Mesendoderm (in vitro differentiated cells): Measurements from ENCODE around the gene AGXT.

Experiments
- DNase-seq: peaks from one replicate; pipeline ENCODE4 v3.0.0; 2013
- H2AK5ac ChIP-seq: 2 replicates; pipeline ENCODE4 v1.6.1; 2013; ENCODE audit warnings: low read length, inconsistent platforms
- H2BK120ac ChIP-seq: 2 replicates; pipeline ENCODE4 v1.6.1; 2013; ENCODE audit warnings: low read depth, mild to moderate bottlenecking, low read length, moderate library complexity, mixed read lengths
- H2BK15ac ChIP-seq: replicated peaks from 2 replicates; pipeline ENCODE4 v1.6.1; 2013; ENCODE audit warnings: low read depth, mild to moderate bottlenecking, moderate library complexity
- H2BK5ac ChIP-seq: 2 replicates; pipeline ENCODE4 v1.6.1; 2013; ENCODE audit warnings: low read length, inconsistent platforms
- H3K18ac ChIP-seq: 2 replicates; pipeline ENCODE4 v1.6.1; 2013; ENCODE audit warnings: mild to moderate bottlenecking, low read length, mixed read lengths
- H3K23ac ChIP-seq: one replicate; pipeline ENCODE4 v1.6.1; 2013; ENCODE audit warnings: low read length
- H3K27ac ChIP-seq: 2 replicates; pipeline ENCODE4 v1.5.1; 2013; ENCODE audit warnings: low read depth, mild to moderate bottlenecking, inconsistent platforms, low read length, moderate library complexity
- H3K27me3 ChIP-seq: 2 replicates; pipeline ENCODE4 v1.6.1; 2013; ENCODE audit warnings: low read length, control low read depth, mild to moderate bottlenecking, inconsistent platforms; ENCODE audit not compliant: insufficient read depth, poor library complexity
- H3K36me3 ChIP-seq: 2 replicates; pipeline ENCODE4 v1.6.1; 2013; ENCODE audit warnings: low read length, inconsistent platforms; ENCODE audit not compliant: control insufficient read depth, insufficient read depth
- H3K4ac ChIP-seq: one replicate; pipeline ENCODE4 v1.6.1; 2013; ENCODE audit warnings: low read depth, mild to moderate bottlenecking, low read length, moderate library complexity
- H3K4me1 ChIP-seq: 2 replicates; pipeline ENCODE4 v1.6.1; 2013; ENCODE audit warnings: low read depth, low read length, inconsistent platforms; ENCODE audit not compliant: control insufficient read depth
- H3K4me2 ChIP-seq: 2 replicates; pipeline ENCODE4 v1.6.1; 2013; ENCODE audit warnings: low read length
- H3K4me3 ChIP-seq: 2 replicates; pipeline ENCODE4 v1.5.1; 2013; ENCODE audit warnings: mild to moderate bottlenecking, low read length
- H3K56ac ChIP-seq: one replicate; pipeline ENCODE4 v1.6.1; 2013; ENCODE audit warnings: low read length
- H3K79me1 ChIP-seq: 2 replicates; pipeline ENCODE4 v1.6.1; 2013; ENCODE audit warnings: low read length, inconsistent platforms
- H3K79me2 ChIP-seq: 2 replicates; pipeline ENCODE4 v1.6.1; 2013; ENCODE audit warnings: mild to moderate bottlenecking, low read length; ENCODE audit not compliant: control insufficient read depth, insufficient read depth
- H3K9ac ChIP-seq: 2 replicates; pipeline ENCODE4 v1.6.1; 2013; ENCODE audit warnings: low read length, inconsistent platforms
- H4K5ac ChIP-seq: one replicate; pipeline ENCODE4 v1.6.1; 2013; ENCODE audit warnings: low read length
- H4K8ac ChIP-seq: one replicate; pipeline ENCODE4 v1.6.1; 2013; ENCODE audit warnings: low read depth, mild to moderate bottlenecking, control low read depth, low read length, moderate library complexity
- WGBS: extraction: QIAGEN DNeasy Blood & Tissue Kit; methylation state at CpG from one replicate; pipeline ENCODE4 v1.1.7; 2013; ENCODE audit warnings: low lambda C conversion rate, missing lambda C conversion rate; ENCODE audit not compliant: insufficient coverage; ENCODE audit errors: extremely low coverage; 5-methylcytosine and 5-hydroxymethylcytosine counted together

Gene AGXT

DNA sequence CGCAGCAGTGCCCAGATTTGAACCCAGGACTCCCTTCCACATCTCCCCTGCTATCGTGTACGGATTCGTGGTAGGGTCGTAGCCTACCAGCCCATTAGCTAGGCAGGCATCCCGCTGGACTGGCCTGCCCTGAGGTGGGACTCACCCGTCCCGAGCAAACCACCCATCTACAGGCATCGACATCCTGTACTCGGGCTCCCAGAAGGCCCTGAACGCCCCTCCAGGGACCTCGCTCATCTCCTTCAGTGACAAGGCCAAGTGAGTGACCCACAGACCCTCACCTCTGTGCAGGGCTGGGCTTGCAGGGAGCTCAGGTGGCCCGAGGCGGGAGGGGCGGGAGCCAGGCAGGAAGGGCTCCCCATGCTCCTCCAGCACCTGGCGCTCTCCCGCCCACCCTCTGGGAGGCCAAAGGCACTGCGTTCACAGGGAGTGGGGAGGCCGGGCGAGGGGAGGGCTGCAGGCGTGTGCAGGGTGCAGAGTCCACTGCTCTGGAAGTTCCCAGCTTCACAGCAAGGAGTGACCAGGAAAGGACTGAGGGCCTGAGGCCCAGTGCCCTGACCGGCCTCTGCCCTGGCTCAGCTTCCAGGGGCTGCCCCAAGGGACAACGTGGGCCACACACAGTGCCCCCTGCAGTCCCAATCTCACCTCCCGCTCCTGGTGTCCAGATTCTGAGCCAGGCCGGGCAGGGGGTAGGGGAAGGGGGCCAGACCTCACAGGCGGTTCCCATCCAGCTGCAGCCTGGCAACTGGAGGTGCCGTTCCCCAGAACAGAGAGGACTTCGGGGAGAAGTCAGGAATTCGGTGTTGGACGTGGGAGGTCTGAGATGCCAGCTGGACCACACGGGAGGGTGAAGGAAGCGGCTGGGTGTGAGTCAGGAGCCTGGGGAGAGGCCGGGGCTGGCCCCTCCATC, 5.4 kb downstream of the AGXT start:
- Histone ChIP-seq H3K23ac (no peak overlapping the region), H3K79me1 (no peaks in the 10 kb centered on the region), H2BK120ac (no peak overlapping the region), H2BK15ac (no peak overlapping the region), H3K36me3 (no peaks in the 10 kb centered on the region), H4K5ac (no peak overlapping the region), H4K8ac (no peak overlapping the region), H3K27ac (no peak overlapping the region), H3K18ac (no peak overlapping the region), H3K27me3 (no peaks in the 10 kb centered on the region), H3K9ac (no peak overlapping the region), H3K79me2 (no peaks in the 10 kb centered on the region), H2BK5ac (no peak overlapping the region), H3K4me2 (no peak overlapping the region), H3K4ac (no peak overlapping the region), H2AK5ac (no peak overlapping the region), H3K56ac (no peak overlapping the region), H3K4me1 (no peaks in the 10 kb centered on the region), H3K4me3 (no peak overlapping the region)
- no peak for DNase-seq
- no CpG with 5 or more reads among the region's 33 CpGs for WGBS

DNA sequence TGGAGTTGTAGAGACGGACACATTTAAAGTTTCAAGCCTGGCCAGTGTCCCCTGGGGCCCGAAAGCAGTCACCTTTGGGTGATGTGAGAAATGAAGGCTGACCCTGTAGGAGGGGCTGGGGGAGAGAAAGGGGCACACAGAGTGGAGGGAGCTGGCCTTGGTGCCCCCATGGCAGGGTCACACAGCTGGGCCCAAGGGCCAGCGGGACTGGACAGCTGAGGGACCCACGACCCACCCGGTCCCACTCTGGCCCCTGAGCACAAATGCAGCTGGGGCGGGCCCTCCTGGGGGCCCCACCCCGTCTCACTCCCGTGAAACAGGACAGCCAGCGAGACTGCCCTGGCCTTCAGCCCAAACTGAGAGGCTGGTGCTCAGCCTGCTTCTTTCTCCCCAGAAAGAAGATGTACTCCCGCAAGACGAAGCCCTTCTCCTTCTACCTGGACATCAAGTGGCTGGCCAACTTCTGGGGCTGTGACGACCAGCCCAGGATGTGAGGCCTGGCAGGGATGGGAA, 6.1 kb downstream of the AGXT start:
- no CpG with 5 or more reads among the region's 12 CpGs for WGBS
- H3K27ac ChIP-seq: no peak overlapping the region
- H3K9ac ChIP-seq: no peak overlapping the region

DNA sequence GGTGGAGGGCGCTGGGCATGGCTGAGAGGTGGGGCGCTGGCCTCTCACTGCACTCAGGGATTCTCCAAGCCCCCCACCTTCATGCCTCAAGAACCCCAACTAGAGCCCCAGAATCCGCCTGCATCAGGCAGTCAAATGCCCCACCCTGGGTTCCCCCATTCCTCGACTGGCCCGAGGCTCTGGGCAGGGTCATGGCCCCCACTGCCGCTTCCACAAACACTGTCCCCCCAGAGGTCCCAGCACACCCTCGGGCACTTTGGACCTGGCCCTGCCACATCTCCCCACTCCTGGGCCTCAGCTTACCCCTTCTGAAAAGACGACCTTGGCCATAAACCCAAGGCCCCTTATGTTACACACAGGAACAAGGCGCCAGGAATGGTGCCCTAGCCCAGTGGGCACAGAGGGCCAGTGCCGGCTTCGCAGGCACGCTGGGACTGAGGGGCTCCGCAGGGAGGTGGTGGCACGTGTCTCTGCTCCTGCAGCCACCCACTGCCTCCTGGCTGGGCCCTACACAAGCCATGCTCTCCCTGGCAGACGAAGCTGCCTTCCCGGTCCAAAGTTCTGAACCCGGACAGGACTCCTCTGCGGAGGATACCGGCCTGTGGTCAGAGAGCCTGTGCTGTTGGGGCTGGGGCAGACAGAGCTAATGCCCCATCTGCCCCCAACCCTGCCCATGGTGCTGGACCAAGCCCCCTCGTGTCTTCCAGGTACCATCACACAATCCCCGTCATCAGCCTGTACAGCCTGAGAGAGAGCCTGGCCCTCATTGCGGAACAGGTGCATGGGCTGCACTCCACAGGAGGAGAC, 6.8 kb downstream of the AGXT start:
- H3K4me1 ChIP-seq: no peaks in the 10 kb centered on the region
- no peak overlapping the region for H3K4me3 ChIP-seq
- H2BK5ac ChIP-seq: no peak overlapping the region
- no peak overlapping the region for H2BK120ac ChIP-seq
- no peak overlapping the region for H3K4ac ChIP-seq
- no peak overlapping the region for H3K27ac ChIP-seq
- no peaks in the 10 kb centered on the region for H3K79me1 ChIP-seq
- no peak overlapping the region for H4K8ac ChIP-seq
- no peak overlapping the region for H2BK15ac ChIP-seq
- H3K79me2 ChIP-seq: no peaks in the 10 kb centered on the region
- H3K18ac ChIP-seq: no peak overlapping the region
- H2AK5ac ChIP-seq: no peak overlapping the region
- no peak overlapping the region for H3K4me2 ChIP-seq
- no peaks in the 10 kb centered on the region for H3K27me3 ChIP-seq
- DNase-seq: no peak
- no peak overlapping the region for H3K23ac ChIP-seq
- H3K56ac ChIP-seq: no peak overlapping the region
- no peak overlapping the region for H3K9ac ChIP-seq
- no peak overlapping the region for H4K5ac ChIP-seq
- no peaks in the 10 kb centered on the region for H3K36me3 ChIP-seq
- no CpG with 5 or more reads among the region's 22 CpGs for WGBS

More for the DNA sequence above, 6.1 kb downstream of the AGXT start:
- Histone ChIP-seq H2BK120ac (no peak overlapping the region), H3K4me1 (no peaks in the 10 kb centered on the region), H4K5ac (no peak overlapping the region), H2BK15ac (no peak overlapping the region), H3K18ac (no peak overlapping the region), H3K79me2 (no peaks in the 10 kb centered on the region), H3K4ac (no peak overlapping the region), H3K4me3 (no peak overlapping the region), H3K56ac (no peak overlapping the region), H3K27me3 (no peaks in the 10 kb centered on the region), H3K36me3 (no peaks in the 10 kb centered on the region), H3K23ac (no peak overlapping the region), H2BK5ac (no peak overlapping the region), H2AK5ac (no peak overlapping the region), H4K8ac (no peak overlapping the region), H3K79me1 (no peaks in the 10 kb centered on the region), H3K4me2 (no peak overlapping the region)
- no peak for DNase-seq

DNA sequence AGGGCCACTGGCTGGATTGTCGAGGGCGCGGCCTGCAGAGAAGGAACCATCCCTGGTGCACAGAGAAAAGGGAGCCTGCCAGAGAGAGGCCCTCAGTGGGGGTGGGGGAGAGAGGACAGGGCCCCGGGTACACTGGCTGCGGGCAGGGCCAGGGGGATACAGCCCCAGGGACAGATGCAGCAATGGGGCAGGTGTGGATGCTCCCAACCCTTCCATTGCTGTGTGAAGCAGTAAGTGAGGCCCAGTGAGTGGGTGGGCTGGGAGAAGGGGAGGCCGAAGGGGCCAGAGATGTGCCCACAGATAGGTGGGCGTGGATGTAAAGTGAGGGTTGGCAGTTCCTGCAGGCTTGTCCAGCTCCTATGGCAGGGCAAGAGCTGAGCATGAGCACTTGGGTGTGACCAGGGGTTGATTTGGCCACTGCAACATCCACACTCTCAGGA, 7.4 kb downstream of the AGXT start:
- no CpG with 5 or more reads among the region's 7 CpGs for WGBS

DNA sequence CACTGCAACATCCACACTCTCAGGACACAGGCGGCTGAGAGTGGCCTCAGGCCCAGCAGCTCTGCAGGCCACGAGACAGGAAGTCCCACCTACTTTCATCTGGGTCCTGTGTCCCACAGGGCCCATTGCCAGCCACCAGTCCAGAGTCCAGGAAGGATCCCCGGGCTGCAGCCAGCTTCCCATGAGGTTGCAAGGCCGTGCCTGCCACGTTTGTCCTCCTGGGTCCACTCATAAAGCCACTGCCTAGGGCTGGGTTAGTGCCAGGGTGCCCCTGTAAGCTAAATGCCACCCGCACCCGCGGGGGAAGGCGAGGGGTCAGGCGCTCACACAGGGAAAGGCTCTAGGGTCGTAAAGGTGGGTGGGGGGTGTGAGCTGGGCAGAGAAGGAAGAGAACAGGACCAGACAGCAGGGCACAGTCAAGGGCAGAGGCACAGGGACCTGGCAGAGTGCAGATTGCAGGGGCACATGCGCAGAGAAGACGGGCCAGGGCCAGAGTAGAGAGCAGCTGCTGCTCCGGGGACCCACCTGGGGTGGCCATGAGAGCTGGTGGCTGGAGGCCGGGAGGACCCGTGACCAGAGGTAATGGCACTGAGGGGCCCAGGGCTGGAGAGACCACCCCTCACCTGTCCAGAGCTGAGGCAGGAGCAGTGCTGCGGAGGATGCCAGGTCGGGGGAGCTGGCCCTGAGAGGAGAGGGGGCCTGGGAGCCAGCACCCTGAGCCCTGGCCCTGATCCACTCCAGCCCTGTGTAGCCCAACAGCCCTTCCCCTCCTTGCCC, 8.0 kb downstream of the AGXT start:
- no peak overlapping the region for H4K5ac ChIP-seq
- no peak overlapping the region for H3K56ac ChIP-seq
- no peak overlapping the region for H2BK5ac ChIP-seq
- H3K27ac ChIP-seq: no peak overlapping the region
- H3K4me3 ChIP-seq: no peak overlapping the region
- no peaks in the 10 kb centered on the region for H3K79me2 ChIP-seq
- H3K36me3 ChIP-seq: no peaks in the 10 kb centered on the region
- no peak overlapping the region for H3K4ac ChIP-seq
- no peak overlapping the region for H3K9ac ChIP-seq
- no CpG with 5 or more reads among the region's 18 CpGs for WGBS
- no peak overlapping the region for H2BK120ac ChIP-seq
- no peaks in the 10 kb centered on the region for H3K27me3 ChIP-seq
- no peaks in the 10 kb centered on the region for H3K4me1 ChIP-seq
- H4K8ac ChIP-seq: no peak overlapping the region
- H3K4me2 ChIP-seq: no peak overlapping the region
- no peak for DNase-seq
- H2BK15ac ChIP-seq: no peak overlapping the region
- H2AK5ac ChIP-seq: no peak overlapping the region
- H3K79me1 ChIP-seq: no peaks in the 10 kb centered on the region
- no peak overlapping the region for H3K18ac ChIP-seq
- no peak overlapping the region for H3K23ac ChIP-seq

More for the DNA sequence above, 7.4 kb downstream of the AGXT start:
- no peak overlapping the region for H3K4ac ChIP-seq
- H3K79me1 ChIP-seq: no peaks in the 10 kb centered on the region
- no peaks in the 10 kb centered on the region for H3K36me3 ChIP-seq
- H2BK120ac ChIP-seq: no peak overlapping the region
- no peak overlapping the region for H3K4me2 ChIP-seq
- no peak overlapping the region for H3K23ac ChIP-seq
- H3K27ac ChIP-seq: no peak overlapping the region
- no peak overlapping the region for H2BK15ac ChIP-seq
- no peak overlapping the region for H4K8ac ChIP-seq
- no peaks in the 10 kb centered on the region for H3K79me2 ChIP-seq
- H3K56ac ChIP-seq: no peak overlapping the region
- H2BK5ac ChIP-seq: no peak overlapping the region
- no peak overlapping the region for H3K4me3 ChIP-seq
- H4K5ac ChIP-seq: no peak overlapping the region
- H3K9ac ChIP-seq: no peak overlapping the region
- no peaks in the 10 kb centered on the region for H3K27me3 ChIP-seq
- H3K4me1 ChIP-seq: no peaks in the 10 kb centered on the region
- no peak overlapping the region for H2AK5ac ChIP-seq
- H3K18ac ChIP-seq: no peak overlapping the region
- no peak for DNase-seq
